Activated CD4-positive, alpha-beta T cell treated with anti-CD3 and anti-CD28 coated beads, Interleukin-2, amount 50 U/mL, for 48 hours (primary cell): ENCODE measurements around the gene EYS.

Experiments
- DNase-seq, 2 experiments: peaks; one replicate each; pipeline ENCODE4 v3.0.0-alpha.2; 2020

Gene EYS

DNA sequence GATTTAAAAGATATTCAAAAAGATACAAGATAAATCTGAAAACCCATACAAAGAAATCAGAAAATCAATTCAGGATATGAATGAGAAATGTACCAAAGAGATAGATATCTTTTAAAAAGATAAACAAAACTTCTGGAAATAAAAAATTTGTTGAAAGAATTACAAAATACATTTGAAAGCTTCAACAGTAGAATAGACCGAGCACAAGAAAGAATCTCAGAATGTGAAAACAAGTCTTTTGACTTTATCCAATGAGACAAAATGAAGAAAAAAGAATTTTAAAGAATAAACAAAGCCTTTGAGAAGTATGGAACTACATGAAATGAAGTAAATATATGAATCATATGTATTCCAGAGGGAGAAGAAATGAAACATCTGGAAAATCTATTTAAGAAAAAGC is 1011.0 kb downstream of the EYS start:
- no peak for DNase-seq

DNA sequence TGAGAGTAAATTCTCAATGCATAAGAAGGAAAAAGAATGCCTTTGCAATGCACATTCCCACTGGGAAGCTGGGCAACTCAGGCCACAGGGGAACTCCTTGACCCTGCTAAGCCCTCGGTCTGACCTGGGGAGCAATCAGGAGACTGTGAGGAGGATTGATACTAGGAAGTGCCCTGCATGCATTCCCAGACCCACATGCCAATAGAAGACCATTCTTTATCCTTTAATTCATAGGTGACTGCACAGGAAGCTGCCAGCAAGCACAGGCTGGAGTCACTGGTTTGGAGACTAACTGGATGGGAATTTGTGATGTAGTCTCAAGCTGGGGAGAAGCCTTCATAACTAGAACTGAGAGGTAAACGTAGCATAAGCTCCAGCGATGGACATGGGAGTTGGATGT is 1012.7 kb downstream of the EYS start:
- no peak for DNase-seq

DNA sequence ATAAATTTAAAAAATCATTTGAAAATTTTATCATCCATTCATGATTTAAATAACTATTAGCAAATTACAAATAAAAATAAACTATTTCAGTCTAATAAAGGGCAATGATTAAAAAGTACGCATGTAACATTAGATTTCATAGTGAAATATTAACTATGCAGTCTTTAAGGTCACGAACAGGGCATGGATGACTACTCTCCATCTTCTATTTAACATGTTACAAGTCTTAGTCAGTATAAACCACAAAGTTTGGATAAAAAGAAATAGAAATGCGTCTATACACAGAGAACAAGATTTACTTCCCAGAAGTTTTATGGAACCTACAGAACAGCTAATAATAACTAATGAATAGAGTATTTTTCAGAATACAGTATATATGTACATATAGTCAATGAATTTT is 1016.0 kb downstream of the EYS start:
- no peak for DNase-seq

DNA sequence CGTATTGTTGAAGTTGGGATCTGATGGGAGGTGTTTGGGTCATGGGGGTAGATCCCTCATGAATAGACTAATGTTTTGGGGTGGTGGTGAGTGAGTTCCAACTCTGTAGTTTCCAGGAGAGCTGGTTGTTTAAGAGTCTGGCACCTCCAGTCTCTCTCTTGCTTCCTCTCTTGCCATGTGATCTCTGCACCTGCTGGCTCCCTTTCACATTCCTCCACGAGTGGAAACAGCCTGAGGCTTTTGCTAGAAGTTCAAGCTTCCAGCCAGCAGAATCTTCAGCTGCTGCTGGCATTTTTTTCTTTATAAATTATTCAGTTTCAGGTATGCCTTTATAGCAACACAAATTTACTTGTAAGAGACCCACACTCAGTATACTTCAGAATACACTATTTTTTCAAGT is 1021.6 kb downstream of the EYS start:
- DNase-seq, result no peak

DNA sequence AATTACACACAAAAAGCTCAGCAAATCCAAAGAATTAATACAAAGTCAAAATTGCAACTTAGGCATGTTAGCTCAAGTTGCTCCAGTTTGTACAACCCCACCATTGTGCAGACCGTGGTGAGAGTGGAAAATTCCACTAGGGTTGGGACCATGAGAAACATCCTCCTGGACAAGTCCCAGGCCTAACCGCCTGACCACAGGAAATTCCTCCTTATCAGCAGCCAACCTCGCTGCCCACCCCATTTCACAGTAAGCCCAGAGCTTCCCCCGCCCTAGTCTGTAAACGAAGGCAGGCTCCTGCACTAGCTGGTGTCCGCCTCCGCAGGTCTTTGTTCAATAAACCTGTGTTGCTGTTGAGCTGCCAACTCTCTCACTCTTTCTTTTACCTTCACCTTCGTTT is 1023.3 kb downstream of the EYS start:
- DNase-seq, result no peak

DNA sequence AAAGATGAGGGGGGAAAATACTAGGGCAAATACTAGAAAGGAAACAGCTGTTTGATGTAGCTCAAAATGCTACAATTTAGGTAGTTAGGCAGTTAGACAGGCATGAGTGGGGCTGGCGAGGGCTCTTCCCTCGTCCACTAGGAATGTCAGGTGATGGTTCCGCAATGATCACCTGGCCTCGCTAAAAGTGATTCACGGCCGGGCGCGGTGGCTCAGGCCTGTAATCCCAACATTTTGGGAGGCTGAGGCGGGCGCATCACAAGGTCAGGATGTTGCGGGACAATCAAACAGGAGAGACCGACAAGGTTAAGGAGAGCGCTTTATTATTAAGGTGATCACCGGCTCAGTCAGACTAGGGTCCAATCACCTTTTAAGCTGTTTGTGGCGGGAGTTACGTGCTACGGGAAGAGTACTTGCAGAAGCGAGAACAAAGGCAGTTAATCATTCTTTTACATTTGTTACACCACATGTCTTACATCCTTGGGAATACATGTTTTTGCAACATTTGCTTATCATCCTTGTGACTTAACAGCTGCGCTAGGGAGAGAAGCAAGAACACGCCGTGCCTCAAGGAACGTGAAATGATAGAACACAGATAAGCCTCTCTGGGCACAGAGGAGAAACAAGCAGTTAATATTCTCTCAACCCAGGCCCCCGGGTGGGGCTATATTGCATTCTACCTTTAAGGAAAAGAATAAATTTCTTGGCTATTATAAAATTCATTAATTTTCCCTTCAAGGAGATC is 1025.4 kb downstream of the EYS start:
- no peak for DNase-seq

DNA sequence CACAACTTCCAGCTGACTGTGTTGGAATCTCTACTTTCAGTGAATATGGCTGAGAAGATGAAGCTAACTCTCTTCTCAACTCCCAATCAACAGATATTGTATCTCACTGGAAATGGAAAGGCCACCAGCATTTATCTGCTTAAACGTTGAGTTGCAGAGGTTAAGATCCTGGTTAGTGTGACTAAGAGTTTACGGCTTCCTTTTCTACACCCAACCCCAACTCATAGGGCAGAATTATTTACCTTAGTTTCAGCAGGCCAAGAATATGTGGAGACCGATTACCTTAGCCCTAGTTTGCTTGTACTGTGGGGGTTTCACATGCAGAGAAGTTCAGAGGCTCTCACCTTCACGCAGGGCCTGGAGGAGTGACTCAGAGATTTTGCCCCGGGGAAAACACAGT is 1026.6 kb downstream of the EYS start:
- DNase-seq, result no peak

DNA sequence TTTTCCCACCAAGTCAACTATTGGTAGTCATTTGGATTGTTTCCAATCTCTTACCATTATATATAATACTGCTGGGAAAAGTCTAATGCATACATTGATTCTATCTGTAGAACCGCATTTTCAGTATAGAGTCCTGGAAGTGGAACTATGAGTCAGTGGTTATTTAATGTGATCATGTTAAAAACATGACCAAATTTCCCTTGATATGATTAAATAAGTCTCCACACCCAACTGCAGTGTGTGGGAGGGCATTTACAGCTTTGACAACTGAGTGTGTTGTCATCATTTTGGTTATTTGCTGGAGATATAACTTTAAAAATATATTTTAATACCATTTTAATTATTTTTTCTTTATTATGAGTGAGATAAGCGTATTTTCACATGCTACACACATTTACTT is 1027.6 kb downstream of the EYS start:
- DNase-seq, result no peak

DNA sequence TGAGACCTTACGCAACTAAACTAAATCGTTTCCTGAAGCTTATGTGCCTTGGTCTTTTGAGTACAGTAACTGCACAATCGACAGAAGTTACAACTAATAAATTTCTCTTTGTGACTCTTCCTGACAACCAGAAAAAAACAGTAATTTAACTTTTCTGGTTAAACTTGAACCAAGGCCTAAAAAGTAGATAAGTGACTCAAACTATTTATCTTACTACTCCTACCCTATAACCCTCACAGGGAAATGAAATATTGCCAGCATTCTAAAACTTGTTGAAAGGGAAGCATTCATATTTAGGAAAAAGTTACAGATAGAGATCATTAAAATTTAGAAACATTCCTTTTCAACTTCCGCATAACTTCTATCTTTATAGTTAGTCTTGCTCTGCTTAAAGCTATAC is 1034.4 kb downstream of the EYS start:
- DNase-seq, result no peak

DNA sequence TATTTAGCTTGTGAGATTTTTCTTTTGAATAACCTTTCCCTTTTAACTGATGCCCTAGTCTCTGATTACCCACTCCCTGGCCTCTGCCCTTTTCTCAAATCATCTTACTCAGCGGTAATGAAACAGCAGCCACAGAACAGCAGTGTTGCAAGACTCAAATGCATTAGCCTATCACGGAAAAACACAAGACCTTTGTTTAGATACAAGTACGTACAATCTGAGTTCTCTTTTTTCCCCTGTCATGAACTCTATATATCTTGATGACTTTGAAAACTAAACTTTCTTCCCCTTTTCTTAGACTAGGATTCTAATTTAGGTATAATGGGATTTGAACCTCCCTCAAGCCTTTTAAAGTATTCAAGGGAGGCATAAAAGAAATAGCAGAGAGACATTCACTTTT is 1034.9 kb downstream of the EYS start:
- no peak for DNase-seq

DNA sequence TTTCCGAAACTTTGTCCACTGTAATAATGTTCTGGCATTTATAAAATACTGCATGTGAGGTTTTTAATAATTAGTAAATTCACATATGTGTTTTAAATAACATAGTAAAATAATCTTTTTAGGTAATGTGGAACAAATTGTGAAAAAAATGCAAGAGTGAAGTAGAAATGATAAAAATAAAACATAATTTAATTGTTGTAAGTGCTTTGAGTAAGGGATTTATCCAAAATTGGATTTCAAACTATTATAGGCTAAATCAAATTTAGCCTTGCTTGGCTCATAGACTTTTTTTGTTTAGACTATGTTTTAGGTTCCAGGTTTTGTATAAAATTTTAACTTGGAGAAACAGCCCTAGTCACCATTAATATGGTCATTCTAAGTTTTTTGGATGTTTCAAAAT is 1041.9 kb downstream of the EYS start:
- DNase-seq, result no peak

DNA sequence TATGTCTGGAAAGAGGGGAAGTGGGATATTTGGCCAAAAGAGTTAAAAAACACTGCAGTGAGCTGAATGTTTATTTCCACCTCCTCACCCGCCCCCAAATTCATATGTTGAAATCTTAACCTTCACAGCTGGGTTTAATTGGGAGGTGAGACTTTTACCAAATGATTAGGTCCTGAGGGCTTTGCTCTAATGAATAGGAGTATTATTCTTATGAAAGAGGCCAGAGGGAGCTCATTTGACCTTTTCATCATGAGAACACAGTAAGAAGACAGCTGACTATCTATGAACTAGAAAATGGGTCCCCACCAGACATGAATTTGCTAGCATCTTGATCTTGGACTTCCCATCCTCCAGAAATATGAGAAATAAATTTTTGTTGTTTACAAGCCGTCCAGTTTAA is 1042.5 kb downstream of the EYS start:
- DNase-seq, result no peak

DNA sequence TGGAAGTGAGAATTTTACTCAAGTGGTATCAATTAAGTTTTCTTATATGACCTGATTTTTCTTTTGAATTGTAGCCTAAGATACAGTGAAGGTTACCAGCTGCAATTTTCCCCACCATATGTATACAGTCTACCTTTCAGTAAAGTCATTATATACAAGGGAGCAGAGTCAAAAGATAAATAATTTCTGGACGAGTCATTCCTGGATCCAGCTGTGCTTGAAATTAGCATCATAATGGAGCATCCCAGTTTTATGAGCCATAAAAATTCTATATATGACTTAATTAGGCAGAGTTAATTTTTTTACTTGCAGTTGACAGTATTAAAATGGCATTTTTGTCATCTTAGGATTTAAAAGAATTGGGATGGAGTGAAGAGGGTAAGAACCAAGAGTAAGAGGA is 1063.0 kb downstream of the EYS start:
- no peak for DNase-seq

DNA sequence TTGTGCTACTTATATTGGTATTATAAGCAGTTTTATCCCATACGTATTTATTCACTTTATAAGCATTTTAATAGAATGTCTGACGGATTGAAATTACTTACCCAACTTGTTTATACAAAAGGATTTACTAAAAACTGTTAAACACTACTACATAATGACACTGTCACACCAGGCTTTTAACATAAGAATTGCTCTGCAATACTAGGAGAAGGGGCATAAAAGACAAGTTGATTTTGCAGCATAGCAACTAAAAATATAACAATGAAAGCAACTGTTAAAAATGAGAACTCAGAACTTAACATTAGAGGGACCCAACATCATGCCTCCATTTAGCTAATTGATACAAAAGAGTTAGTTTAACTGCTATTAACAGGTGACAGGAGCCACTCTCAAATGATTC is 1076.1 kb downstream of the EYS start:
- DNase-seq, result no peak

DNA sequence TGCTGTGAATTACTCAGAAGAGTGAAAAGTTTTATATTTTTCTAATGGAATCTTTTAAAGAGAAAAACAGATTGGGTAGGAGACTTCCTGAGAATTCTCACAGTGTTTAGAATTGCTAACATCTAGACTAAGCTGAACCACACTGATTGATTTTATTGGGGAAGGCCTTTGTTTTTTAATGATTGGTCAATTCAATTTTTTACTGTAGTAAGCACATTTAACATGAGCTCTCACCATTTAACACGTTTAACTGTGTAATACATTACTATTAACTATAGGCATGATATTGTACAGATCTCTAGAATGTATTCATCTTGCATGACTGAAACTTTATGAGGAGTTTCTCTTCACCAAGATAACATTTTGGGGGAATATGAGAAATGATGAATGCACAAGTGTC is 1084.1 kb downstream of the EYS start:
- DNase-seq, result no peak

DNA sequence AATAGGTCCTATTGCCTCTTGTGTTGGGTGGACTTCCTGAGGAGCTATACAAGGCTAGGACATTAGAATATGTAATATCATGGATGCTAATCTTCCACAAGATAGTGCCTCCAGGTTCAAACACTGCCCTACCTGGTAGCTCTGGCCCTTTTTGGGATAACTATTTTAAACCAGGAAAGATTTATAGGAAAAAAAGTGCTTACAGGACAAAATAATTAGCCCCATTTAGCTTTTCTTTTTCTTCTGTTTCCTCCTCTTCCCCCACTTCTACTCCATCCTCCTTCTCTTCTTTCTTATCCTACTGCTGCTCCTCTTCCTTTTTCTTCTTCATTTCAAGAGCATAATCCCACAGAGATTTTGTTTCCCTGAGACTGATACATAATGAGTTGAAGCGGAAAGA is 1104.0 kb downstream of the EYS start:
- DNase-seq, result no peak

DNA sequence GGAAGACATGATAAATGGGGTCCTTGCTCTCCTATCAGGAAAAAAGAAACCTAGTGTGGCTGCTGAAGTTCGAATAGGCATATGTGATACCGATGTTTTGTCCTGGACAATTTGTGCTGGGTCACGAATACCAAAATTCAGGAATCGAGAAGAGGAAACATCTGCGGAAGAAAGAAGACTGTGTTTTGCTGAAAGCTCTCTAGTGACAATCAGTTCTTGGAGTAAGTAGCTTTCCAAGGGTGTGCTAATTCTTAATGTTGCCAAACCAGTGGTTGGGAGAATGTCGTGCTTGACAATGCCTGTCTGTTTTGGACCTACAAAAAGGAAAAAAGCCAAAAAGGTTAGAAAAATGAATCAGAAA is 1115.4 kb downstream of the EYS start:
- DNase-seq, result no peak

DNA sequence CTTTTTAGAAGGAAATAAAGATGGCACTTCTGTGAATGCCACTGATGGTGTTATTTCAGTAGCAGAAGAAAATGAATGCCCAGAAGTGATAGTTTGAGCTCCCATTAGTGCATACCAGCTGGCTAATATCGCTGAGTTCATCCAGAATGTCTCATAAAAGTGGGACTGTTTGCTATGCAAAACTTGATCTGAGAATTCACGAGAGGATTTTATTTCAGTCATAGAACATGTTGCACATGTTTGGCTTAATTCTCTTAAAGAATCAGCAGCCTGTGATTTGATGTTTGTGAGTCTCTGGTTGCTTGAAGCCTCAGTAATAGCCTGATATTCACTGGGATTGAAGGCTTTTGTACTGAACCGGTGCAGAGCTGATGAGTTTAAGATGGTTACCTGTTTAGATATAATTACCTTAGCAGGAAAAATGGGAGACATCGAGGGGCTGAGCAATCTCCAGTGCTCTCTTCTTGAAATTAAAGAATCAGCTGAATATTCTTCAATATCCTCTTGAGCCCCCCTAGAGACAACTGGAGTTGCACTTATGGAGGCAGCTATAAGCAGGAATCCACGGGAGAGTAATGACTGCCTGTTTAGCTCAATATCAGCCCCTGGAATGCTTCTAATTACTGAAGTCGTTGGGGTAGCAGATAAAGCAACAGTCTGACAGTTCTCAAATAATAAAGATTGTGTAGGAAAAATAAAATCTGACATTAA is 1115.9 kb downstream of the EYS start:
- no peak for DNase-seq

DNA sequence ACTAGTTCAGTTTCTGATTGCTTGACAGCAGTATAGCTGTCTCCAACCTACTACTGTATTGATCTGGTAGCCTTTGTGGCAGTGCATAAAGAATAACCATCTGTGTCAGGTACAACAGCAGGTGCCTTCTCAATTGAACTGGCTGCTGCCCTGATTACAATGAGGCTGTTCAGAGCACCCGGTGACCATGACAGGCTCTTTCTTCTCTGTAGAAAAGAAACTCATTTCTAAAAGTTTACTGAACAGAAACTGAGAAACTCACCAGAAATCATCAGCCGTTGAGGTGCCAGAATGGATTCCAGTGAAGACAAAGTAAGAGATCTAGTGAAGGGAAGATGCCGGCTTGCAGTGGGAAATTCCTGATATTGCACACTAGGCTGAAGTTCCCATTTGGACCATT is 1117.1 kb downstream of the EYS start:
- DNase-seq, result no peak

DNA sequence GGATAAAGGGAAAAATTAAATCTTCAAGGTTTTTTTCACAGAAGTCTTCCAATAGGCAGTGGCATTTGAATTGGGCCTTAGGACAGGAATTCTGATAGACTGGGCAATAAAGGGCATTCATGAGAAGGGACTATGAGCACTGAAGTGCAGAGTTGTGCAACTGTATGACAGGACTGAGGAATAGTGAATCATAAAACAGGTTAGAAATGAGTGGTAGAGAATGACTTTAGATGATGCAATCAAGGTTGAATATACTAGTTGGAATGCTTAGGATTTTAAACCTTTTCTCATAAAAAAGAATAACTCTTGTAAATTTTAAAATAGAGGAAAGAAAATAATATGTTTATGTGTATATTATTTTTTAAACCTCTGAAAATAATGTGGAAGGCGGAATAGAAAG is 1126.7 kb downstream of the EYS start:
- DNase-seq, result no peak

DNA sequence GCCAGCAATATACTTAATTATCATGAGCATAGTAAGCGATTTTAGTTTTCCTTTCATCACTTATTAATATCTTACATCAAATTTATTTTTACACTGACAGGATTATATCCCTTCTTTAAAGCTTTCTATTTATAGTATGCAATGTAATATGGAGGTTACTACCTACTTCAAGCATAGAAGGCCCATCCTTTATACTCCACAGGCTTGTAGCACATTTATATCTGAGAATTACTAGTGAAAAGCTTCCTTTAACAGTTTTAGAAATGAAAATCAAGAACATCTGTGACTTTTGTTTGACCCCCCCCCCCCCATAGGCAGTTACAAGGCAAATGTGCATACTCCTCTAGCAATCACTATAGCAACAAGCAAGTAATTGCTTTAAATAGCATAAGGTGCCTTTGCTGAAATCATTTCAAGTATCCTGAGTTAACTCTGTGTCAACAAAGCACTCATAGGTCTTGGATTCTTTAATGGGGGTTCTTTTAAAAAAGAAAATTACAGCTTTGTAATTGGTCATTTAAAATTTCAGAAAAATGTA is 1153.7 kb downstream of the EYS start:
- no peak for DNase-seq

DNA sequence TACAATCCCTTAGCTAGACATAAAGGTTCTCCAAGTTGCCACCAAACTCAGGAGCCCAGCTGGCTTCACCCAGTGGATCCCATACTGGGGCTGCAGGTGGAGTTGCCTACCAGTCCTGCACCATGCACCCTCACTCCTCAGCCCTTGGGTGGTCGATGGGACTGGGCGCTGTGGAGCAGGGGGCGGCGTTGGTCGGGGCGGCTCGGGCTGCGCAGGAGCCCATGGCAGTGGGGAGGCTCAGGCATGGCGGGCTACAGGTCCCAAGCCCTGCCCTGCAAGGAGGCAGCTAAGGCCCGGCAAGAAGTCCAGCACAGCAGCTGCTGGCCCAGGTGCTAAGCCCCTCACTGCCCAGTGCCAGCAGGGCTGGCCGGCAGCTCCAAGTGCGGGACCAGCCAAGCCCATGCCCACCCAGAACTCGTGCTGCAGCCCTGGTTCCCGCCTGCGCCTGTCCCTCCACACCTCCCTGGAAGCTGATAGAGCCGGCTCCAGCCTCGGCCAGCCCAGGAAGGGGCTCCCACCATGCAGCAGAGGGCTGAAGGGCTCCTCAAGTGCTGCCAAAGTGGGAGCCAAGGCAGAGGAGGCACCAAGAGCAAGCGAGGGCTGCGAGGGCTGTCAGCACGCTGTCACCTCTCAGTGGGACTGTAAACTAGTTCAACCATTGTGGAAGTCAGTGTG is 1159.3 kb downstream of the EYS start:
- no peak for DNase-seq

DNA sequence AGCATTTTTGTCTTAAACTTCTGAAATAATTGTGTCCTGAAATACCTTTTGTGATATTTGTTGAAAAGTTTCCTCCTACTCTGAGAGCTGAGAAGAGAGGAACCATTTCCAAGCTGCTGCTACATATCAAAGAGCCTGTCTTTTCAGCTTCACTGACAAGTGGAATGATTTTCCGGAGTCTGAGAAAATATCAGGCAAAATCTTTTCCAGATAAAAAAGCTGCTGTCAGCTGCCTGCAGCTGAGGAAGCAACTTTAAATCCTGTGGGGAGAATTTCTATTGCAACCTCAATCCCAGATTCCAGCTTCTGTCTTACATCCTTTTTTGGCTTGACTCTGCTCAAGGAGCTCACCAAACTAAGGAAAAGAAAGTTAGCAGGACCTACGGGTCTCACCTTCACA is 1167.1 kb downstream of the EYS start:
- DNase-seq, result no peak

DNA sequence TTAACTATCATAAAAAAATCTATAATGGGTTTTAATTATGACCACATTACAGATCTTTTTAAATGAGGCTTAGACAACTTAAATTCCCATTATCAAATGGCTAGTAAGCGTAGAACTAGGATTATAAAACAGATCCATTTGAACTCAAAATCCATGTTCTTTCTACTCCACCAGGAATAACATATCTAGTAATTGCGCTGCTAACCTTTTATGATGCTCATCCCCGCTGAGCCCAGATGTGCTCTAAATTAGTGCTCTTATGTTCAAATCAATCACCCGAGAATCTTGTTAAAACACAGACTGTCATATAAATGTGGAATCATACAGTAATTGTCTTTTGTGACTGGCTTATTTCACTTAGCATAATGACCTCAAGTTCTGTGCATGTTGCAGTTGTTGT is 1168.3 kb downstream of the EYS start:
- DNase-seq, result no peak
